ENCODE results near the gene FADS3. TPM values are rescaled to one million over a fixed set of nuclear protein-coding genes. Genes with fewer than 3 reads are reported as not detected.
A peak's percentile ranks its signal among the peaks of the same experiment; 100 is the strongest.
"Not testable (repeated sequence)": the region's sequence is repeated elsewhere in the genome, so short reads cannot be mapped to it uniquely, and the experiment has no call there.

Gene FADS3
- total RNA-seq, 2 donors from 2014 or later: 24.8 to 28.4 TPM

GRCh38 chr11:61883947-61884346 lies 7.4 kb downstream of the FADS3 start:
- Mint-ChIP-seq H3K36me3 (ENCODE audit: low read depth) (peaks cover 9% of the 10 kb centered on the region), H3K27me3 (ENCODE audit: insufficient read depth) (no peaks in the 10 kb centered on the region), H3K27ac (no peak overlapping the region), H3K4me1 (peaks cover 11% of the 10 kb centered on the region), H3K9me3 (peaks cover 6% of the 10 kb centered on the region), H3K4me3 (no peak overlapping the region)
- no peaks in the 10 kb centered on the region for H3K27me3 ChIP-seq (ENCODE audit: control insufficient read depth, insufficient read depth, low read length, poor library complexity, severe bottlenecking)
- no peak overlapping the region for H3K9ac ChIP-seq (ENCODE audit: extremely low read depth, low read length, poor library complexity, severe bottlenecking)
- peak; percentile 43 for DNase-seq
- no peaks in the 10 kb centered on the region for H3K36me3 ChIP-seq (ENCODE audit: control insufficient read depth, insufficient read depth, low read length)
- no peak for TF ChIP-seq CTCF (conservative IDR thresholded peaks at IDR 0.05)
- H3K27ac ChIP-seq (ENCODE audit: low read depth, low read length): no peak overlapping the region
- peaks cover 4% of the 10 kb centered on the region for H3K4me1 ChIP-seq (ENCODE audit: control insufficient read depth, insufficient read depth, low read length)
- WGBS, 2 experiments (ENCODE audit: insufficient coverage in 1 of 2, insufficient read length in 1 of 2): 85 to 94% methylated on average over 4 to 5 of the region's 5 CpGs
- no peaks in the 10 kb centered on the region for H3K9me3 ChIP-seq (ENCODE audit: control insufficient read depth, low read length)
- H3K4me3 ChIP-seq (ENCODE audit: low read length): no peak overlapping the region

GRCh38 chr11:61883327-61883726 lies 8.0 kb downstream of the FADS3 start:
- Histone ChIP-seq H3K4me1 (ENCODE audit: control insufficient read depth, insufficient read depth, low read length) (peaks cover 4% of the 10 kb centered on the region), H3K9ac (ENCODE audit: extremely low read depth, low read length, poor library complexity, severe bottlenecking) (no peak overlapping the region), H3K9me3 (ENCODE audit: control insufficient read depth, low read length) (no peaks in the 10 kb centered on the region), H3K27me3 (ENCODE audit: control insufficient read depth, insufficient read depth, low read length, poor library complexity, severe bottlenecking) (no peaks in the 10 kb centered on the region), H3K27ac (ENCODE audit: low read depth, low read length) (no peak overlapping the region), H3K4me3 (ENCODE audit: low read length) (no peak overlapping the region), H3K36me3 (ENCODE audit: control insufficient read depth, insufficient read depth, low read length) (no peaks in the 10 kb centered on the region)
- no peaks in the 10 kb centered on the region for H3K27me3 Mint-ChIP-seq (ENCODE audit: insufficient read depth)
- H3K4me1 Mint-ChIP-seq: peaks cover 11% of the 10 kb centered on the region
- H3K27ac Mint-ChIP-seq: no peak overlapping the region
- 94% methylated on average over 7 to 10 of the region's 10 CpGs for WGBS, 2 experiments (ENCODE audit: insufficient coverage in 1 of 2, insufficient read length in 1 of 2)
- DNase-seq: no peak
- H3K9me3 Mint-ChIP-seq: peaks cover 6% of the 10 kb centered on the region
- no peak overlapping the region for H3K4me3 Mint-ChIP-seq
- H3K36me3 Mint-ChIP-seq (ENCODE audit: low read depth): peaks cover 7% of the 10 kb centered on the region
- TF ChIP-seq CTCF (conservative IDR thresholded peaks at IDR 0.05): no peak

GRCh38 chr11:61882879-61883278 lies 8.5 kb downstream of the FADS3 start:
- no peak overlapping the region for H3K27ac ChIP-seq (ENCODE audit: low read depth, low read length)
- peaks cover 6% of the 10 kb centered on the region for H3K9me3 Mint-ChIP-seq
- no peak overlapping the region for H3K4me3 Mint-ChIP-seq
- peaks cover 11% of the 10 kb centered on the region for H3K4me1 Mint-ChIP-seq
- no peak overlapping the region for H3K4me3 ChIP-seq (ENCODE audit: low read length)
- no peaks in the 10 kb centered on the region for H3K27me3 Mint-ChIP-seq (ENCODE audit: insufficient read depth)
- H3K36me3 ChIP-seq (ENCODE audit: control insufficient read depth, insufficient read depth, low read length): no peaks in the 10 kb centered on the region
- peaks cover 4% of the 10 kb centered on the region for H3K4me1 ChIP-seq (ENCODE audit: control insufficient read depth, insufficient read depth, low read length)
- 84 to 87% methylated on average over 4 to 6 of the region's 6 CpGs for WGBS, 2 experiments (ENCODE audit: insufficient coverage in 1 of 2, insufficient read length in 1 of 2)
- no peaks in the 10 kb centered on the region for H3K9me3 ChIP-seq (ENCODE audit: control insufficient read depth, low read length)
- H3K36me3 Mint-ChIP-seq (ENCODE audit: low read depth): peaks cover 7% of the 10 kb centered on the region
- H3K27ac Mint-ChIP-seq: no peak overlapping the region
- no peaks in the 10 kb centered on the region for H3K27me3 ChIP-seq (ENCODE audit: control insufficient read depth, insufficient read depth, low read length, poor library complexity, severe bottlenecking)
- no peak for TF ChIP-seq CTCF (conservative IDR thresholded peaks at IDR 0.05)
- no peak for DNase-seq
- H3K9ac ChIP-seq (ENCODE audit: extremely low read depth, low read length, poor library complexity, severe bottlenecking): no peak overlapping the region

- peaks cover 11% of the 10 kb centered on the region for H3K4me1 Mint-ChIP-seq
- H3K27ac ChIP-seq (ENCODE audit: low read depth, low read length); H3K9me3 ChIP-seq (ENCODE audit: control insufficient read depth, low read length); H3K36me3 ChIP-seq (ENCODE audit: control insufficient read depth, insufficient read depth, low read length); H3K36me3 Mint-ChIP-seq (ENCODE audit: low read depth); H3K27ac Mint-ChIP-seq; H3K4me3 ChIP-seq (ENCODE audit: low read length); H3K4me3 Mint-ChIP-seq; H3K9me3 Mint-ChIP-seq; H3K27me3 ChIP-seq (ENCODE audit: control insufficient read depth, insufficient read depth, low read length, poor library complexity, severe bottlenecking); DNase-seq; H3K9ac ChIP-seq (ENCODE audit: extremely low read depth, low read length, poor library complexity, severe bottlenecking); H3K4me1 ChIP-seq (ENCODE audit: control insufficient read depth, insufficient read depth, low read length); H3K27me3 Mint-ChIP-seq (ENCODE audit: insufficient read depth): not testable (repeated sequence)
- 93% methylated on average over 3 of the region's 3 CpGs for WGBS, 2 experiments (ENCODE audit: insufficient coverage in 1 of 2, insufficient read length in 1 of 2)
Measured at GRCh38 chr11:61882267-61882666, 9.1 kb downstream of the FADS3 start.
